ENCODE data around the gene UBA52.

Gene UBA52

DNA sequence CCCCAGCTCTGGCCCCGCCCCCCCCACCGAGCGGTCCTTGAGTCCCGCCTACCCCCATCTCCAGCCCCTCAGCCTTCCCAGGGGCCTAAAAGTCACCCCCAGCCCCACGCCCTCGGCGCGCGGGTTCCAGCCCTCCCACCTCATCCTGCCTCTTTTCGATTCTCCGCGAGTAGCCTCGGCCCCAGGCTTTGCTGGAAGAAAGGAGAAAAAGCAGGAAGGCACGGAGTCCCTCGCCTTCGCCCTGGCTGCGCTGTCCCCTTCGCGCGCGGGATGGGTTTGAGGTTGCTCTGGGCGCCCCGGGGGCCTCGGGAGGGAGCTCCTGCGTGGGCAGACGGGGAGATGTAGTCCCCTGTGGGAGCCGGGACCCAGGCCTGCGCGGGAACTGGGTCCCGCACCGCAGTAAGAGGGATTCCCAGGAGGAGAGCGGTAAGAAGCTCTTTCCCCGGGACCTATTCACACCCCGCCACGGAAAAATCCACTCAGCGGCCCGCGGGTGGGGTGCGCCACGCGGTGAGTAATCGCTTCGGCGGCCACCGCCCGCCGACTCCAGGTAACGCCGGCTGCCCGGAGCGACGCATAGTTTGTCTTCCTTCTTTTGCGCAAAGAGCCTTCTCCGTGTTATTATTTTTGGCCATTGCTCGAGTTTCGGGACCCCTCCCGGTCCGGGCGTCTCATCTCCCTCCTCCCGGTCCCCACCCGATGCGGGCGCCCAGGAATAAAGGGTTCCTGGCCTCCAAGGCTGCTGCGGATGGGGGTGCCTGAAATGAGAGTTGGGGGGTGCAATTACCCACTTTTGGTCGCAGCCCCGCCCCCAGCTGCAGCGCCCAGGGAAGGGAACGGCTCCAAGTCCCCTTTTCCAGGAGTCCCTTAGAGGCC, 35.8 kb downstream of the UBA52 start:
- in situ Hi-C loops (cut with MboI; ENCODE audit: low sequenced_read_pairs) = no loop called here

DNA sequence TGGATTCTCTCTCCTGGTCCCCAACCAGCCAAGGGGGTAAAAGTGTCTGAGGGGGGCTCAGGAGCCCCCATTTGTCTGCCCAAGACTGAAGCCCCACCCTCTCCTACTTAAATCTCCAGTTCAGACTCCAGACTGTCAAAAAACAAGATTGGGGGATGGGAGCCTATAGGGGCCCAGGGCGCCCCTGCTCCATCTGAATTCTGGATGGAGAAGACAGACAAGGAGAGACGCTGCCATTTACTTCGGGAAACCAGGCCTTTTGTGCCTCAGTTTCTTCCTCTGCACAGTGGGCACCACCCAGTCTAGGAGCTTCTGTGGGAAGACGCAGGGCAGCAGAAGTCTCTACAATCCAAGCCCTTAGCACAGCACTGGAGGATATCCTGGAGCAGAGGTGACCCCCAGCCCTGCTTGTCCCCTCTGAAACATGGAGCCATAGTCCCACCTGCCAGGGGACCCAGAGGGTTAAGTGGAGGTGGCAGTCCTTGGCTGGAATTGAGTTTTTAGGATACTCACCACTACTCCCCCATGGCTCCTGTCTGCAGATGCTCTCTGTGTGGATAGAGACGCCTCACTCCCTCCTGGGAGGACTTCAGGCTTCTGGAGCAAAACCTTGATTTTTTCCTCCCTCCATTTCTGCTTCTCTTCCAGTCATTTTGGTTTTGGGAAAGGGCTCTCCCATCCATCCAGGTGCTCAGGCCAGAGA, 36.6 kb downstream of the UBA52 start:
- in situ Hi-C loops (cut with MboI; ENCODE audit: low sequenced_read_pairs) = no loop called here

DNA sequence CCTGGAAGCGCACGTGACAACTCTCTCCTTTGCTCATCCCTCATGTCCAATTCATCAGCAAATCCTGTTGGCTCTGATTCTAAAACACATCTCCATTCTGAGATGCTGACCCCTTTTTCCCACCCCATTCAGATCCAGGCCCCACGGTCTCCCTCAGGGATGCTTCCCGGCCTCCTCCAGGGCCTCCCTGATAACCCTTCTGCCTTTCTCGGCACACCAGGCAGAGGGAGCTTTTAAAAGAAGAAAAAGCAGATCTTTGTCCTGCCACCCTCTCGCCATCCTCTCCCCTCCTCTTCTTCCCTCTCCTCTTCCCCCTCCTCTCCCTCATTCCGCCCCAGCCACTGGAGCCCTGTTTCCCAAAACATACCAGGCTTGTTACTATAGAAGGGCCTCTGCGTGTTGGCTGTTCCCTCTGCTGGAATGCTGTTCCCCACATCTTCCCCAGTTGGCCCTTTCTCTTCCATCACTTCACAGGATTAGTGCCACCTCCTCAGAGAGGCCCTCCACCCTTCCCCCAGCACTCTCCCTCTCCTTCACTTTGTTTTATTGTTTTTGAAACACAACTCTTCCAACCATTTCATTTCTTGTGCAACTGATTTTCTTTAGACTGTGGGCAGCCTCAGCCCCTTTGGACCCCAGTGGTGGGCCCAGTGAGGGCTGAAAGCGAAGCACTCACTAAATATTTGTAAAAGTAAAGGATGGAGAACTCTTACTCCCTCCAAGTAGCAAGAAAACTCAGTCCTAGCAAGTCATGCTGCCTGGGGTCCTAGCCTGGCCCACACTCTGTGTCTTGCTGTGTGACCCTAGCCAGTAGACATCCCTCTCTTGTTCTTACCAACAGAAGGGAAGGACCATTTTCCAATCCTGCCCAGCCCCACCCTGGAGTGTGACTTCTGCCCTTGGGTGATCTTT, 37.4 kb downstream of the UBA52 start:
- in situ Hi-C loops (cut with MboI; ENCODE audit: low sequenced_read_pairs) = no loop called here

DNA sequence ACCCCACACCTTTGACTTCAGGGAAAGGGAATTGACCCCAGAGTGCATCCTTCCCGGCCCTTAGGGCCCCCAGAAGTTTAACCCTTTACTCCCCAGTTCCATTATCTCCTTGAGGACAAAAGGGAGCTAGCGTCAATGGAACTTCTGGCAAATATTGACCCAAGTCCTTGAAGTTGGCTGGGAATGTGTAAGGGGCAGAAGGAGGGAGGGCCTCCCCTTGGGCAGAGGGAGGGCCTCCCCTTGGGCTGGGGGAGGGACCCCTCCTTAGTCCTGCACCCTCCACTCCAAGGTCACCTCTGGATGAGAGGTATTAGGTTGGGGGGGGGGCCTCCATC, 38.0 kb downstream of the UBA52 start:
- in situ Hi-C loops (cut with MboI; ENCODE audit: low sequenced_read_pairs) = no loop called here

DNA sequence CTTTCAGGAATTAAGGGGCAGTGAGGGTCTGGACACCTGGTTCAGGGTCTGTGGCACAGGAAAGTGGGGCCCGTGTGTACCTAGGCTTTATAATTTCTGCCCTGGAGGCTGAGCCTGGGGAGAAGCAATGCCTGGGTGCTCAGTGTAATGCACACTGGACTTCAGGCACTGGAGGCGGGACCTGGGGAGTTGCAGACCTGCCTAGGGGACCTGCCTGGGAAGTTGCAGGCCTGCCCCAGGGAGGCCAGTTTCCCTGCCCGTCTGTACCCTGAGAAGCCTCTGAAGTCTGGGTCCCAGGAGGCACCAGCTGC, 38.5 kb downstream of the UBA52 start:
- in situ Hi-C loops (cut with MboI; ENCODE audit: low sequenced_read_pairs) = no loop called here

DNA sequence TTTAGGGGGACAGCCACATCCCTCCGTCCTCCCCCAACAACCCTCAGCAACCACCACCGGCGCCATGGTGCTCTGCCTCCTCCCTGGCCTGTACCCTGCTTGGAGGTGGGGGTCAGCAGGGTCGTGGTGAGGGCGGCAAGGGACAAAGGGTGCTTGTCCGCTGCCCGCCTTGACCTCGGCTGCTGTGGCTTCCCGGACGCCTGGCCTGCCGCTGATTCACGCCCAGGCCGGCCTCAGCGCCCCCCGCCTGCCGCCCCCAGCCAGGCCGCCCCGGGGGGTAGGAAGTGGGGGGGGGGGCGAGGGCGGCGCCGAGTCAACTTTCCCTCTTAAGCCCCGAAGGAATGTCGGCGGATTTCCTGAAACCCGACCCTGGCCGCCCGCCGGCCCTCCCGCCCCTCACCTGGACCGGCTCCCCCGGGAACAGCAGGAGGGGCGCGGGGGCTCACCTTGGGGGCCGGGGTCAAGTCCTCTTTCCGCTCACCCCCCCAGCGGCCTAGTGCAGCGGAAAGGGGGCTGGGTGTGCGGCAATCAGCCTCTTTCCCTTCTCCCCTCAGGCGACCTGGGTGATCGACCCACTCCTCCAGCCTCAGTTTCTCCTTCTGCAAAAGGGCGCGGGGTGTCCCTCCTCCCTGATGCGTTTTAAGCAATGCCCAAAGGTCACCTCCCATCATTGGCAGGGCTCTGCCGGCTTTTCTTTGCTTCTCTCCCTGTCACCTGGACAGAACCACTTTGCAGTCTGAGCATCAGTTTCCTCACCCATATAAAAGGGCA, 39.1 kb downstream of the UBA52 start:
- in situ Hi-C loops (cut with MboI; ENCODE audit: low sequenced_read_pairs) = no loop called here

DNA sequence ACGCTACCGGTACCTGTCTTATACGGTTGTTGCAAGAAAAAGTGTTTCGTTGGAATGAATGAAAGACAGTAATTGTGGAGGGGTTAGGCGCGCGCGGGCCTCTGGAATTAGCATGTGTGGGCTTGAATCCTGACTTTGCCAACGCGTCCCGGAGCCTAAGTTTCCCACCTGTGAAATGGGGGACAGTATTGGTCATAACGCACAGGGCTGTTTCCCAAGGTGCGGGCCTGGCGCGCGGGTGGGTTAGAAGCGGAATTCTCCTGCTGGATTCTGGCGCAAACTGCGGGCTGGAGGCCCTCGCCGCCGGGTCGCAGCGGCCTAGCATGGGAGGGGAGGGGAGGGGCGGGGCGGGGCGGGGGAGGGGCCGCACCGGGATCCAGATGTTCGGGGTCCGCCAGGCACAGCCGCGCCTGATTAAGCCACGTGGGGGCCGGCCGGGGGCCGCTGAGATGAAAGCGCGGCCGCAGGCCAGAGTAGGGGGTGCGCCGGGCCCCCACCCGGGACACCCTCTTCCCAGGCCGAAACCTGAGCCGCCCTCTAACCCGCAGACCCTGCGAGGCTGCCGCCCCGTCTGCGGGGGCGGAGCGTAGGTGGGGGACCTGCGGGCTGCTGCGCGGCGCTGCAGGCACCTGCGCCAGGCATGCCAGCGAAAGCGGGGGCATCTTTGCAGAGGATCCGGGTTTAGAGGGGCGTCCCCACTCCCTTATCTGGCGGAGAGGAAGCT, 39.8 kb downstream of the UBA52 start:
- in situ Hi-C loops (cut with MboI; ENCODE audit: low sequenced_read_pairs) = no loop called here

DNA sequence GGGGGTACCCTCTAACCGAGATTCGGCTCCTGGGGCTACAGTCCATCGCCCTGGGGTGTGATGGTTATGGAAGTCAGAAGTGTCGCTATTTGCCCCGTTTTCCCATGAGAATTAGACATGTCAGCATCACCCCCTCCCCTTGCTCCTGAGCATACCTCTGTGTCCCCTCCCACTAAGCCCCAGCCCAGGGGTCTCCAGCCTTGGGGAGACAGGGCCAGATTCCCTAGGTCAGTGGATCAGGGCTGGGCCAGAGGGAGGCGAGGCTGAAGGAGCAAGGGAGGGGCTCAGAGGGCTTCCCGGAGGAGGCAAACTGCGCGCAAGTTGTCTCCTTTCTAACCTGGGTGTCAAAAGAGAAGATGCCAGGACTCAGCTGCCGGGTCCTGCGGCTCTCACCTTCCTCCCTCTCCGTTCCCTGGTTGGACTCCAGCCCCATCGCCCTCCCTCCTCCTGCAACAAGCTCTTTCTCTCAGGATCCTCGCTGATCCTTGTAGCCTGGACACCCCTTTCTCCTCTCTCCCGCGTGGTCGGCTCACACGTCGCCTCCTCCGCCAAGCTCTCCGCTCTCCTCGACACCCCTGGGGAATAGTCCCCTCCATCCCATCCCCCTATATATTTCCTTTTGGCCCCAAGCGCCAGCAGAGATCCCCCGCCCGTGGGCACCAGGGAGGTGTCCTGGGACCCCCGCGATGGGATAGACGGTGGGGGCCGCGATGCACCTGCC, 40.6 kb downstream of the UBA52 start:
- in situ Hi-C loops (cut with MboI; ENCODE audit: low sequenced_read_pairs) = no loop called here

DNA sequence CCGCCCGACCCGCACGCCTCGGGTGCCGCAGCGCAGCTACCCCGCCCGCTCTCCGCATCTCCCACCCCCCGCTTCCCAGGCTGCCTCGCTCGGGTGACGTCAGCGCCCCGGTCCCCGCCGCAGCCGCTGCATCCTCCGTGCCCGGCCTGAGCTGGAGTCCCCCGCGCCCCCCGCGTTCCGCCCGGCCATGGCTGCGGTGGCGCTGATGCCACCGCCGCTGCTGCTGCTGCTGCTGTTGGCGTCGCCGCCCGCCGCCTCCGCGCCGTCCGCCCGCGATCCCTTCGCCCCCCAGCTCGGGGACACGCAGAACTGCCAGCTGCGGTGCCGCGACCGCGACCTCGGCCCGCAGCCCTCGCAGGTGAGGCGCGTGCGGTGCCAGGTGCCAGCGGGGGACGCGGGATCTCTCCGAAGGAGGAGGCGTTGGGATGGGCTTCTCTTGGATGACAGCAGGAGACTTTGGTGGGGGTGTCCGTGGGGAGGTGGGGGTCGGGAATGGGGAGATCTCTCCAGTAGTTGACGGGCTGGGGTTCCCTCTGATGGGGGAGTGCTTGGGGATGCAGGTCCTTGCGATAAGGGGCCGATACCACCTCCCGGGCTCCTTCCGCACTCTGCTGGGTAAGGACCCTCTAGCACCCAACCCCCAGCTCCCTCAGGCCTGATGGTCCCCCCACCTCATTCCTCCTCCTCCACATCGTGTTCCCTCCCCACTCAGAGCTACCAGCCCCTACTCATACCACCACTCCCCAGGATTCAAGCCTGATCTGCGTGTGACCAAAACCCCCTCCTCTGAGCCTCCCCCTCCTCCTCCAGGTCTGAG, 41.3 kb downstream of the UBA52 start, which contains the start of gene TMEM59L:
Gene TMEM59L, plus strand, starts transcription at position 99 of the 817 bp plus-strand sequence. Its CDS starts 89 bp downstream, at position 188.
- in situ Hi-C loops (cut with MboI; ENCODE audit: low sequenced_read_pairs) = no loop called here

DNA sequence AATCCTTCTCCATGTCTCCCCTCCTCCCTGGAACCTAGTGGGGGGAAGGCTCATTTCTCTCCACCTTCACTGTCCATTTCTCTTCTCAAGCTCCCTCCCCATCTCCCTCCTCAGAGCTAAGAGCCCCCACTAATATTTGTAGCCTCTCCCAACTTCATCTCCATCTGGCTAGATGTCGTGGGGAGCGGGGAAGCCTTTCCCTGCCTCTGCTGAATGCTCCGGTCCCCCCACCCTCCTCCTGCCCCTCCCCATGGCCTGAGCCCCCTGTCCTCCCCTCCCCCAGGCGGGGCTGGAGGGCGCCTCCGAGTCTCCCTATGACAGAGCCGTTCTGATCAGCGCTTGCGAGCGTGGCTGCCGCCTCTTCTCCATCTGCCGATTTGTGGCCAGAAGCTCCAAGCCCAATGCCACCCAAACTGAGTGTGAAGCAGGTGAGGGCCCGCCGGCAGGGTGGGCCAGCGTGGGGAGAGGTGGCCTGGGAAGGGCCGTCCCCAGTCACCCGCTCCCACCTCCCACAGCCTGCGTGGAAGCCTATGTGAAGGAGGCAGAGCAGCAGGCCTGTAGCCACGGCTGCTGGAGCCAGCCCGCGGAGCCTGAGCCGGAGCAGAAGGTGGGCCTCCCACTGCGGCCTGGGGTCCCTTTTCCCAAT, 42.1 kb downstream of the UBA52 start:
- in situ Hi-C loops (cut with MboI; ENCODE audit: low sequenced_read_pairs) = no loop called here

DNA sequence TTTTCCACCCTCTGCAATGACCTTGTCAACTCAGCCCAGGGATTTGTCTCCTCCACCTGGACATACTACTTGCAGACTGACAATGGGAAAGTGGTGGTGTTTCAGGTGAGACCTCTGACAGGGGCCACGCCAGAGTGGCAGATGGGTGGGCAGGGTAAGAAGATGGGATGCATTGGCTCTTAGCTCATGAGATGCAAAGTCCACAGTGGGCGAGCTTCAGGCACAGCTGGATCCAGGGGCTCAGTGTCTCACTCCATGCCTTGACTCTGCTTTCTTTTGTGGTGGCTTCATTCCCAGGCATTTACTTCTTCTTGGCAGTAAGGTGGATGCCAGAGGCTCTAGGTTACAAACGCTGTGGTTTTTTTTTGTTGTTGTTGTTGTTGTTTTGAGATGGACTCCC, 44.4 kb downstream of the UBA52 start:
- in situ Hi-C loops (cut with MboI; ENCODE audit: low sequenced_read_pairs) = no loop called here

DNA sequence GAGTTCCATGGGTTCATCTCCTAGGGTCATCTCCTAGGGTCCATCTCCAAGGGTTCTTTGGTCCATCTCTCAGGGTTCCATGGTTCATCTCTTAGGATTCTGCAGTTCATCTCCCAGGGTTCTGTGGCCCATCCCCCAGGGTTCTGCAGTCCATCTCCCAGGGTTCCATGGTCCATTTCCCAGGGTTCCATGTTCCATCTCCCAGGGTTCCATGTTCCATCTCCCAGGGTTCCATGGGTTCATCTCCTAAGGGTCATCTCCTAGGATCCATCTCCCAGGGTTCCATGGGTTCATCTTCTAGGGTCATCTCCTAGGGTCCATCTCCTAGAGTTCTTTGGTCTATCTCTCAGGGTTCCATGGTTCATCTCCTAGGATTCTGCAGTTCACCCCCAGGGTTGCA, 45.9 kb downstream of the UBA52 start:
- in situ Hi-C loops (cut with MboI; ENCODE audit: low sequenced_read_pairs) = no loop called here

DNA sequence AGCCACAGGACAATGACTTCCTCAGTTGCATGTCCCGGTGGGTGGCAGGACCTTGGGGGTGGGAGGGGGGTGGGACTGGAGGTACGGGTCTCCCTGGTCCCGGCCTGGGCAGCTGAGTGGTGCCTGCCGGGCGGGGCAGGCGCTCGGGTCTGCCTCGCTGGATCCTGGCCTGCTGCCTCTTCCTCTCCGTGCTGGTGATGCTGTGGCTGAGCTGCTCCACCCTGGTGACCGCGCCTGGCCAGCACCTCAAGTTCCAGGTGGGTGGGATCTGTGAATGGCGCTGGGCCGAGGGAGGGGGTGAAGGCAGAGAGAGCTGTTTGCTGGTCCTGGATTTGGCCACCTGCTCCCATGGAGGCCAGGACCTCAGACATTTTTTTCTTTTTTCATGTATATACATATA, 46.6 kb downstream of the UBA52 start:
- in situ Hi-C loops (cut with MboI; ENCODE audit: low sequenced_read_pairs) = no loop called here

DNA sequence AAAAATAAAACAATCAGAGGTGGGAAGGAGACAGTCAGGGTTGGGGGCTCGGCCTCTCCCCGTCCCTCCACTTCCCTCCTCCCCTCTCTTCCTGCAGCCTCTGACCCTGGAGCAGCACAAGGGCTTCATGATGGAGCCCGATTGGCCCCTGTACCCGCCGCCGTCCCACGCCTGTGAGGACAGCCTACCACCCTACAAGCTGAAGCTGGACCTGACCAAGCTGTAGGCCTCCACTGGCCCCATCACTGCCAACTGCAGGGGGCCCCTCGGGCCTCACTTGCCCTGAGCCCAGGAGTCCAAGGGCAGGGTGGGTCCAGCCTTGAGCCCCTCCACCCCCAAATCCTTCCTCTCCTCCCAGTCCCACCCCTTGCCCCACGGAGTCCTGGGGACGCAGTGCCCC, 48.7 kb downstream of the UBA52 start:
- in situ Hi-C loops (cut with MboI; ENCODE audit: low sequenced_read_pairs) = no loop called here

DNA sequence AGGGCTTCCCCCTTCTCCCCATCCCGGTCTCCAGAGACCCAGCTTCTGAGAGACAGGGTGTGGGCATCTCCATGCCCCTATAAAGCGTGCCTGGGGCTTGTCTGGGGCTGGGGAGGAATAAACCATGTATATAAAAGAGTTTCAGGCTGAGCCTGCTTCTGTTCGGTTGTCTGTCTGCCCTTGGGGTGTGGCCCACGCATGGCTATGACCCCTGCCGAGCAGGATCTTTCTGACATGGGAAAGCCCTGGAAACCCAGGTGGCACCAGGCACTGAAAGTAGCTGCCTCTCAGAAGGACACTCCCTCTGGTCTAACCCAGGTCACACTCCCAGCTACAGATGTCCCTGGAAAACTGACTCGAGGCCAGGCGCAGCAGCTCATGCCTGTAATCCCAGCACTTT, 49.2 kb downstream of the UBA52 start:
- in situ Hi-C loops (cut with MboI; ENCODE audit: low sequenced_read_pairs) = no loop called here

DNA sequence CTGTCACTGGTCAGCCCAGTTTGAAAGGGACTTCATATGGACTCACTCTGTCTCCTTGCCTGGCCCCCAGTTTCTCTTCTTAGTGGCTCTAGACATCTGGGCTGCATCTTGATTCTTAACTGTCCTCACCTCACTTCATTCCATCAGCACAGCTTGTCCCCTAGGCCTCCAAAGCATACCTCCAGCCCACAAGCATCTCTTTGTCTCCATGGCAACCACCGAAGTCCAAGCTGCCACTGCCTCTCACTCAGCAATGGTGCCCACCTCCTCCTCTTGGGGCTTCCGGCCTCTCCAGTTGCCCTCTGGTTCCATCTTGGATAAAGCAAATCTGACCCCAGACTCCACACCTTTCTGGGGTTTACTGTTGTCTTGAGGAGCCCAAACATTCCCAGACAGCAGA, 55.2 kb downstream of the UBA52 start:
- in situ Hi-C loops (cut with MboI; ENCODE audit: low sequenced_read_pairs) = no loop called here
